ENCODE measurements around the gene MEST.

GRCh38 chr7:130489140-130489983 is 2.5 kb upstream of the MEST start:
- no peak for TF ChIP-seq CTCF (IDR thresholded peaks at IDR 0.05)
- TF ChIP-seq POLR2A (IDR thresholded peaks at IDR 0.05) = no peak

All from right lobe of liver (tissue), 4 donors.